Measurements from ENCODE around the gene ARHGAP6. TPM values are rescaled to one million over a fixed set of nuclear protein-coding genes. Genes with fewer than 3 reads are reported as not detected.
A peak's percentile ranks its signal among the peaks of the same experiment; 100 is the strongest.
"Not testable (repeated sequence)": the region's sequence is repeated elsewhere in the genome, so short reads cannot be mapped to it uniquely, and the experiment has no call there.

The ARHGAP6 gene
- polyA plus RNA-seq, 3 donors from 2014 or later = 0.11 TPM; not detected in 2

- not testable (repeated sequence) for H3K4me1 Mint-ChIP-seq; H3K4me3 Mint-ChIP-seq; H3K27me3 Mint-ChIP-seq (ENCODE audit: low read depth in 3 of 3); H3K27ac Mint-ChIP-seq; DNase-seq; H3K9me3 Mint-ChIP-seq
- peaks cover 4 to 11% (median 8%) of the 10 kb centered on the region in 3 donors for H3K36me3 Mint-ChIP-seq
These were observed 542.6 kb downstream of the ARHGAP6 start for GRCh38 chrX:11123087-11123486.

GRCh38 chrX:11119313-11119943 is 546.3 kb downstream of the ARHGAP6 start:
- H3K4me1 Mint-ChIP-seq = peaks cover 0 to 1% of the 10 kb centered on the region in 2 donors
- H3K27ac Mint-ChIP-seq = no peak overlapping the region
- no peak for DNase-seq
- no peaks in the 10 kb centered on the region for H3K9me3 Mint-ChIP-seq
- H3K36me3 Mint-ChIP-seq = peaks cover 4 to 17% (median 12%) of the 10 kb centered on the region in 3 donors
- H3K27me3 Mint-ChIP-seq (ENCODE audit: low read depth in 3 of 3) = no peaks in the 10 kb centered on the region
- H3K4me3 Mint-ChIP-seq = no peak overlapping the region

GRCh38 chrX:11117745-11118144 is 548.0 kb downstream of the ARHGAP6 start:
- peaks cover 0 to 2% (median 0%) of the 10 kb centered on the region in 3 donors for H3K27me3 Mint-ChIP-seq (ENCODE audit: low read depth in 3 of 3)
- H3K36me3 Mint-ChIP-seq = peaks cover 4 to 17% (median 12%) of the 10 kb centered on the region in 3 donors
- no peaks in the 10 kb centered on the region for H3K9me3 Mint-ChIP-seq
- H3K27ac Mint-ChIP-seq = no peak overlapping the region
- no peak for DNase-seq
- H3K4me1 Mint-ChIP-seq = peaks cover 7% of the 10 kb centered on the region in 2 donors
- no peak overlapping the region for H3K4me3 Mint-ChIP-seq

- Mint-ChIP-seq H3K9me3 (no peaks in the 10 kb centered on the region), H3K4me1 (peaks cover 23 to 25% of the 10 kb centered on the region in 2 donors), H3K36me3 (peaks cover 0 to 6% (median 4%) of the 10 kb centered on the region in 3 donors), H3K27me3 (ENCODE audit: low read depth in 3 of 3) (peaks cover 7 to 14% (median 10%) of the 10 kb centered on the region in 3 donors), H3K4me3 (no peak overlapping the region), H3K27ac (peak overlapping the region in 5 of 6 donors; percentile 4 to 94 (median 53))
- no peak for DNase-seq
These were observed 552.0 kb downstream of the ARHGAP6 start for GRCh38 chrX:11113731-11114130.

- no peak overlapping the region for H3K4me3 Mint-ChIP-seq
- peaks cover 7 to 14% (median 10%) of the 10 kb centered on the region in 3 donors for H3K27me3 Mint-ChIP-seq (ENCODE audit: low read depth in 3 of 3)
- no peaks in the 10 kb centered on the region for H3K9me3 Mint-ChIP-seq
- peak overlapping the region; percentile 90 to 99 (median 95) for H3K27ac Mint-ChIP-seq
- peak in 2 of 3 donors; percentile 6 to 8 for DNase-seq
- peaks cover 23 to 25% of the 10 kb centered on the region in 2 donors for H3K4me1 Mint-ChIP-seq
- peaks cover 0 to 5% (median 0%) of the 10 kb centered on the region in 3 donors for H3K36me3 Mint-ChIP-seq
These were observed 553.8 kb downstream of the ARHGAP6 start for GRCh38 chrX:11111947-11112346.

- no peak within 1 kb of the TSS for H3K4me3 Mint-ChIP-seq
- no peaks in the 10 kb centered on the region for H3K36me3 Mint-ChIP-seq
- H3K9me3 Mint-ChIP-seq = no peaks in the 10 kb centered on the region
- peak within 1 kb of the TSS; percentile 90 to 99 (median 95) for H3K27ac Mint-ChIP-seq
- peak; percentile 87 for DNase-seq
- peaks cover 7 to 14% (median 10%) of the 10 kb centered on the region in 3 donors for H3K27me3 Mint-ChIP-seq (ENCODE audit: low read depth in 3 of 3)
- H3K4me1 Mint-ChIP-seq = peaks cover 23 to 25% of the 10 kb centered on the region in 2 donors
These were observed 554.5 kb downstream of the ARHGAP6 start, which contains the start of gene HCCS for GRCh38 chrX:11111037-11111851. Gene HCCS, plus strand, starts transcription at chrX:11111332. Its CDS starts 729 bp downstream, at chrX:11112061.

- H3K27ac Mint-ChIP-seq = no peak overlapping the region
- H3K36me3 Mint-ChIP-seq = no peaks in the 10 kb centered on the region
- H3K4me3 Mint-ChIP-seq = no peak overlapping the region
- peaks cover 7 to 14% (median 10%) of the 10 kb centered on the region in 3 donors for H3K27me3 Mint-ChIP-seq (ENCODE audit: low read depth in 3 of 3)
- no peak for DNase-seq
- H3K4me1 Mint-ChIP-seq = peaks cover 23 to 25% of the 10 kb centered on the region in 2 donors
- H3K9me3 Mint-ChIP-seq = no peaks in the 10 kb centered on the region
These were observed 555.8 kb downstream of the ARHGAP6 start for GRCh38 chrX:11109968-11110367.

GRCh38 chrX:11108253-11108941 is 557.3 kb downstream of the ARHGAP6 start:
- Mint-ChIP-seq H3K4me1 (peaks cover 16 to 18% of the 10 kb centered on the region in 2 donors), H3K27me3 (ENCODE audit: low read depth in 3 of 3) (peaks cover 7 to 12% (median 11%) of the 10 kb centered on the region in 3 donors), H3K9me3 (no peaks in the 10 kb centered on the region), H3K4me3 (no peak overlapping the region), H3K27ac (no peak overlapping the region), H3K36me3 (no peaks in the 10 kb centered on the region)
- no peak for DNase-seq

- Mint-ChIP-seq H3K4me1 (no peaks in the 10 kb centered on the region), H3K4me3 (no peak overlapping the region), H3K27me3 (ENCODE audit: low read depth in 3 of 3) (peaks cover 0 to 4% (median 2%) of the 10 kb centered on the region in 3 donors), H3K9me3 (no peaks in the 10 kb centered on the region), H3K27ac (no peak overlapping the region), H3K36me3 (no peaks in the 10 kb centered on the region)
- no peak for DNase-seq
These were observed 560.6 kb downstream of the ARHGAP6 start for GRCh38 chrX:11105080-11105479.

GRCh38 chrX:11103751-11104150 is 562.0 kb downstream of the ARHGAP6 start:
- DNase-seq = no peak
- Mint-ChIP-seq H3K9me3 (no peaks in the 10 kb centered on the region), H3K36me3 (no peaks in the 10 kb centered on the region), H3K4me3 (no peak overlapping the region), H3K27me3 (ENCODE audit: low read depth in 3 of 3) (peaks cover 0 to 4% (median 2%) of the 10 kb centered on the region in 3 donors), H3K4me1 (no peaks in the 10 kb centered on the region), H3K27ac (no peak overlapping the region)

GRCh38 chrX:11103006-11103405 is 562.7 kb downstream of the ARHGAP6 start:
- H3K4me3 Mint-ChIP-seq = no peak overlapping the region
- DNase-seq = no peak
- no peaks in the 10 kb centered on the region for H3K36me3 Mint-ChIP-seq
- peaks cover 0 to 4% (median 2%) of the 10 kb centered on the region in 3 donors for H3K27me3 Mint-ChIP-seq (ENCODE audit: low read depth in 3 of 3)
- no peaks in the 10 kb centered on the region for H3K4me1 Mint-ChIP-seq
- no peak overlapping the region for H3K27ac Mint-ChIP-seq
- no peaks in the 10 kb centered on the region for H3K9me3 Mint-ChIP-seq

- H3K36me3 Mint-ChIP-seq = no peaks in the 10 kb centered on the region
These were observed 565.3 kb downstream of the ARHGAP6 start for GRCh38 chrX:11100281-11101035.

GRCh38 chrX:11099465-11099864 is 566.3 kb downstream of the ARHGAP6 start:
- H3K36me3 Mint-ChIP-seq = no peaks in the 10 kb centered on the region
- H3K4me3 Mint-ChIP-seq = no peak overlapping the region
- no peaks in the 10 kb centered on the region for H3K4me1 Mint-ChIP-seq
- H3K27ac Mint-ChIP-seq = no peak overlapping the region
- no peak for DNase-seq
- peaks cover 0 to 2% (median 2%) of the 10 kb centered on the region in 3 donors for H3K27me3 Mint-ChIP-seq (ENCODE audit: low read depth in 3 of 3)
- H3K9me3 Mint-ChIP-seq = no peaks in the 10 kb centered on the region

More at GRCh38 chrX:11100281-11101035, 565.3 kb downstream of the ARHGAP6 start:
- Mint-ChIP-seq H3K4me1 (no peaks in the 10 kb centered on the region), H3K9me3 (no peaks in the 10 kb centered on the region), H3K27me3 (ENCODE audit: low read depth in 3 of 3) (peaks cover 0 to 4% (median 2%) of the 10 kb centered on the region in 3 donors), H3K4me3 (no peak overlapping the region), H3K27ac (no peak overlapping the region)
- DNase-seq = no peak

Measured in immature natural killer cell (primary cell).